ENCODE data around the gene TRPM6. TPM values are rescaled to one million over a fixed set of nuclear protein-coding genes. Genes with fewer than 3 reads are reported as not detected.
"Not testable (repeated sequence)": the region's sequence is repeated elsewhere in the genome, so short reads cannot be mapped to it uniquely, and the experiment has no call there.

Gene TRPM6
- total and polyA plus RNA-seq, 2 donors from 2014 or later = 1.3 to 2.0 TPM

DNA sequence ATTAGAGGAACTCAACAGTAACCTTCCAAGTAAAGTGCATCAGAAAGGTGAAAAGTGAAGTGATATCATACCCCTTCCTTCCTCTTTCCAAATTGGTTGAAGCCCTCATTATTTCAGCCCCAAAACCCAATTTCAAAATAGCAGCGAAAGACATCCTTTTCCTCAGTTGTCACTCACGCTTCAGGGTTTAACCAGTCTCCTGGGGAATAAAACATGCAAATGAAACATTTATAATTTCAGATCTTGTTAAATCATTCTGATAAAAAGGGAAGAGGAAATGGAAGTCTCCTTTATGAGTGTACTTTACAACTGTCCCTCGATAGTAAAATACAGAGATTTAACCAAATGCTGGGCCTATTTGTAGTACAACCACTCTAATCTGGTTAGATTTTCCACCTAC, 22.5 kb downstream of the TRPM6 start:
- no peak overlapping the region for H3K27ac ChIP-seq (ENCODE audit: low read depth in 2 of 2, low read length in 2 of 2)

GRCh38 chr9:74861773-74862474, 25.8 kb downstream of the TRPM6 start:
- FAIRE-seq (no peak), DNase-seq (no peak)
- TF ChIP-seq CTCF (IDR thresholded peaks at IDR 0.05; ENCODE audit: borderline replicate concordance, extremely low read depth, insufficient read depth) = no peak
- Histone ChIP-seq H3K27ac (ENCODE audit: low read depth in 2 of 2, low read length in 2 of 2) (peak overlapping the region in 1 of 2 donors; percentile 65), H3K9me3 (ENCODE audit: control insufficient read depth in 2 of 3, insufficient read depth in 1 of 3, low read length in 3 of 3) (no peaks in the 10 kb centered on the region), H3K27me3 (ENCODE audit: control insufficient read depth, insufficient read depth, low read length) (no peaks in the 10 kb centered on the region), H3K4me1 (ENCODE audit: control insufficient read depth in 2 of 3, insufficient read depth in 2 of 3, low read depth in 1 of 3, low read length in 3 of 3) (no peaks in the 10 kb centered on the region), H3K4me3 (ENCODE audit: low read length in 3 of 3) (no peak overlapping the region), H3K9ac (ENCODE audit: low read length in 3 of 3) (no peak overlapping the region), H3K36me3 (ENCODE audit: control insufficient read depth in 2 of 3, insufficient read depth in 3 of 3, low read length in 3 of 3) (no peaks in the 10 kb centered on the region)
- intact Hi-C loops (cut with DNase I) = no loop called here

More for the DNA sequence above, 22.5 kb downstream of the TRPM6 start:
- DNase-seq (no peak), FAIRE-seq (no peak)
- intact Hi-C loops (cut with DNase I) = no loop called here
- Histone ChIP-seq H3K4me3 (ENCODE audit: low read length in 3 of 3) (no peak overlapping the region), H3K9ac (ENCODE audit: low read length in 3 of 3) (no peak overlapping the region), H3K4me1 (ENCODE audit: control insufficient read depth in 2 of 3, insufficient read depth in 2 of 3, low read depth in 1 of 3, low read length in 3 of 3) (no peaks in the 10 kb centered on the region), H3K9me3 (ENCODE audit: control insufficient read depth in 2 of 3, insufficient read depth in 1 of 3, low read length in 3 of 3) (no peaks in the 10 kb centered on the region), H3K36me3 (ENCODE audit: control insufficient read depth in 2 of 3, insufficient read depth in 3 of 3, low read length in 3 of 3) (no peaks in the 10 kb centered on the region), H3K27me3 (ENCODE audit: control insufficient read depth, insufficient read depth, low read length) (no peaks in the 10 kb centered on the region)
- TF ChIP-seq CTCF (IDR thresholded peaks at IDR 0.05; ENCODE audit: borderline replicate concordance, extremely low read depth, insufficient read depth) = no peak

GRCh38 chr9:74861071-74861470, 26.6 kb downstream of the TRPM6 start:
- TF ChIP-seq CTCF (IDR thresholded peaks at IDR 0.05; ENCODE audit: borderline replicate concordance, extremely low read depth, insufficient read depth) = no peak
- Histone ChIP-seq H3K27me3 (ENCODE audit: control insufficient read depth, insufficient read depth, low read length) (no peaks in the 10 kb centered on the region), H3K9ac (ENCODE audit: low read length in 3 of 3) (no peak overlapping the region), H3K9me3 (ENCODE audit: control insufficient read depth in 2 of 3, insufficient read depth in 1 of 3, low read length in 3 of 3) (no peaks in the 10 kb centered on the region), H3K4me1 (ENCODE audit: control insufficient read depth in 2 of 3, insufficient read depth in 2 of 3, low read depth in 1 of 3, low read length in 3 of 3) (no peaks in the 10 kb centered on the region), H3K27ac (ENCODE audit: low read depth in 2 of 2, low read length in 2 of 2) (peak overlapping the region in 1 of 2 donors; percentile 65), H3K4me3 (ENCODE audit: low read length in 3 of 3) (no peak overlapping the region), H3K36me3 (ENCODE audit: control insufficient read depth in 2 of 3, insufficient read depth in 3 of 3, low read length in 3 of 3) (no peaks in the 10 kb centered on the region)
- FAIRE-seq = no peak
- no peak for DNase-seq
- intact Hi-C loops (cut with DNase I) = no loop called here

- DNase-seq; FAIRE-seq; H3K4me1 ChIP-seq (ENCODE audit: control insufficient read depth in 2 of 3, insufficient read depth in 2 of 3, low read depth in 1 of 3, low read length in 3 of 3); H3K4me3 ChIP-seq (ENCODE audit: low read length in 3 of 3); H3K9ac ChIP-seq (ENCODE audit: low read length in 3 of 3); H3K36me3 ChIP-seq (ENCODE audit: control insufficient read depth in 2 of 3, insufficient read depth in 3 of 3, low read length in 3 of 3); H3K27me3 ChIP-seq (ENCODE audit: control insufficient read depth, insufficient read depth, low read length); H3K27ac ChIP-seq (ENCODE audit: low read depth in 2 of 2, low read length in 2 of 2); H3K9me3 ChIP-seq (ENCODE audit: control insufficient read depth in 2 of 3, insufficient read depth in 1 of 3, low read length in 3 of 3); intact Hi-C loops (cut with DNase I): not testable (repeated sequence)
Measured at GRCh38 chr9:74860247-74860646, 27.5 kb downstream of the TRPM6 start.
